K562 (cell line): ENCODE data around the gene BCAS4. TPM values are rescaled to one million over a fixed set of nuclear protein-coding genes. Genes with fewer than 3 reads are reported as not detected.

Experiments used
- ATAC-seq: fragments of 200-7000 bp; cut with Tn5 transposase; 3 replicates; pipeline ENCODE4 v1.9.1; 2020; ENCODE audit warnings: moderate library complexity
- BruUV-seq: library from RNA; stranded (reverse); fragments of 400-500 nt; replicated peaks from 2 replicates; lab custom pipeline; 2021; lab: Mats Ljungman, UMichigan
- CTCF ChIA-PET: fragments of 300-600 bp; formaldehyde crosslinking; extraction: SDS; loops from one replicate; lab custom pipeline; 2021; ENCODE audit warnings: low intra/inter-chr PET ratio; lab: Yijun Ruan, JAX
- POLR2A ChIA-PET: fragments of 300-600, 350-650 bp; sonication (Branson Sonifier 250); formaldehyde crosslinking; extraction: SDS; loops from one replicate; lab custom pipeline; 2021; ENCODE audit warnings: antibody characterized with exemption, inconsistent platforms; lab: Yijun Ruan, JAX
- DNase-seq, 4 experiments: peaks; one replicate each; pipeline versions ENCODE4 v3.0.0 to v3.0.0-alpha.2; 2011 to 2018; ENCODE audit warnings: low spot score in 3 of 4, mixed read lengths in 3 of 4; ENCODE audit errors: extremely low read depth in 1 of 4
- FAIRE-seq: peaks from 2 replicates; lab custom pipeline; 2011; peaks lifted over from hg19 to GRCh38; lab: Jason Lieb, UNC
- H2AFZ ChIP-seq: 2 replicates; pipeline ENCODE4 v1.6.0; 2011; ENCODE audit warnings: low read depth, low read length, control low read depth, inconsistent platforms
- H3K27ac ChIP-seq: fragments of 200-600 bp; 3 replicates; pipeline ENCODE4 v1.8.0; 2011; ENCODE audit warnings: low read depth, mild to moderate bottlenecking, control low read depth, inconsistent platforms, low read length, moderate library complexity, mixed read lengths; ENCODE audit errors: extremely low read depth
- H3K27me3 ChIP-seq, 2 experiments: fragments of 300-600 bp in 1 of 2; 2 replicates in 1 of 2; 3 replicates in 1 of 2; pipeline versions ENCODE4 v1.6.0 to v1.8.0; 2011; ENCODE audit warnings: inconsistent platforms in 2 of 2, low read length in 2 of 2, mild to moderate bottlenecking in 1 of 2, mixed read lengths in 1 of 2, moderate library complexity in 1 of 2; ENCODE audit not compliant: control insufficient read depth in 2 of 2, insufficient read depth in 2 of 2
- H3K36me3 ChIP-seq: fragments of 300-600 bp; 3 replicates; pipeline ENCODE4 v1.8.0; 2011; ENCODE audit warnings: mild to moderate bottlenecking, low read length, inconsistent platforms; ENCODE audit not compliant: control insufficient read depth, insufficient read depth
- H3K4me1 ChIP-seq, 2 experiments: fragments of 200-600 bp in 1 of 2; replicated peaks in 1 of 2; 2 replicates in 1 of 2; 3 replicates in 1 of 2; pipeline versions ENCODE4 v1.5.1 to v1.8.0; 2011; ENCODE audit warnings: inconsistent platforms in 2 of 2, low read length in 2 of 2, mild to moderate bottlenecking in 1 of 2, mixed read lengths in 1 of 2, moderate library complexity in 1 of 2; ENCODE audit not compliant: control insufficient read depth in 2 of 2, insufficient read depth in 2 of 2
- H3K4me2 ChIP-seq: 2 replicates; pipeline ENCODE4 v1.6.1; 2011; ENCODE audit warnings: low read length, control low read depth, inconsistent platforms, mixed read lengths; ENCODE audit not compliant: insufficient read depth
- H3K4me3 ChIP-seq: fragments of 200-600 bp; sonication (generic), shearing (Covaris generic); 2 replicates; pipeline ENCODE4 v1.5.1; 2016; ENCODE audit warnings: control low read depth, inconsistent platforms
- H3K79me2 ChIP-seq: fragments of 200-600 bp; 3 replicates; pipeline ENCODE4 v1.8.0; 2011; ENCODE audit warnings: low read length, inconsistent platforms; ENCODE audit not compliant: control insufficient read depth, insufficient read depth
- H3K9ac ChIP-seq, 2 experiments: 2 replicates each; pipeline versions ENCODE4 v1.6.0 to v1.6.1; 2011; ENCODE audit warnings: low read depth in 2 of 2, low read length in 2 of 2, control low read depth in 1 of 2, inconsistent platforms in 1 of 2, mild to moderate bottlenecking in 1 of 2, mixed read lengths in 1 of 2; ENCODE audit not compliant: insufficient read depth in 1 of 2
- H3K9me1 ChIP-seq: one replicate; pipeline ENCODE4 v1.6.0; 2011; ENCODE audit warnings: inconsistent platforms, mild to moderate bottlenecking, low read length, moderate library complexity; ENCODE audit not compliant: control insufficient read depth, insufficient read depth
- H3K9me3 ChIP-seq: replicated peaks from 2 replicates; pipeline ENCODE4 v1.5.1; 2011; ENCODE audit warnings: low read depth, low read length, inconsistent platforms; ENCODE audit not compliant: control insufficient read depth, insufficient read depth
- H4K20me1 ChIP-seq: replicated peaks from 2 replicates; pipeline ENCODE4 v1.6.1; 2011; ENCODE audit warnings: low read length, inconsistent platforms, mixed read lengths; ENCODE audit not compliant: control insufficient read depth, insufficient read depth
- ARID2 ChIP-seq: fragments of 450-650 bp; IDR thresholded peaks from 2 replicates; pipeline ENCODE4 v1.6.1; 2017; ENCODE audit warnings: antibody characterized with exemption, mild to moderate bottlenecking
- ARNT ChIP-seq, 2 experiments: fragments of 450-650 bp; IDR thresholded peaks; 2 replicates each; pipeline ENCODE4 v1.6.1; 2016; ENCODE audit warnings: mild to moderate bottlenecking in 1 of 2
- BACH1 ChIP-seq: fragments of 200-800 bp; sonication (Bioruptor generic); IDR thresholded peaks from 2 replicates; pipeline ENCODE4 v1.6.1; 2016; ENCODE audit warnings: missing genetic modification characterization, missing compliant biosample characterization
- CEBPB ChIP-seq: fragments of 450-650 bp; IDR thresholded peaks from 2 replicates; pipeline ENCODE4 v1.6.1; 2016; ENCODE audit warnings: missing genetic modification characterization, missing compliant biosample characterization
- EP300 ChIP-seq: IDR thresholded peaks from 2 replicates; pipeline ENCODE4 v1.6.1; 2012; ENCODE audit warnings: low read length, improper control_type of control experiment
- FOXM1 ChIP-seq, 2 experiments: fragments of 450-650 bp in 1 of 2; sonication (generic) in 1 of 2; formaldehyde crosslinking in 1 of 2; IDR thresholded peaks; 2 replicates each; pipeline versions ENCODE4 v1.6.1 to v1.9.0; 2017 to 2022; ENCODE audit warnings: low read depth in 2 of 2, mild to moderate bottlenecking in 2 of 2, missing genetic modification reagents in 1 of 2, moderate library complexity in 1 of 2
- MTF1 ChIP-seq: fragments of 250-450 bp; sonication (Bioruptor Pico); IDR thresholded peaks from 2 replicates; pipeline ENCODE4 v1.9.0; 2021; ENCODE audit warnings: moderate library complexity, mild to moderate bottlenecking, inconsistent platforms, borderline replicate concordance
- ZBTB8A ChIP-seq: fragments of 450-650 bp; IDR thresholded peaks from 2 replicates; pipeline ENCODE4 v1.6.1; 2018; ENCODE audit warnings: mild to moderate bottlenecking, moderate library complexity; ENCODE audit not compliant: partially characterized antibody
- ZNF766 ChIP-seq: fragments of 200-800 bp; sonication (Bioruptor generic); conservative IDR thresholded peaks from 2 replicates; pipeline ENCODE4 v1.6.1; 2016; ENCODE audit warnings: missing genetic modification characterization, missing compliant biosample characterization
- ZNF780A ChIP-seq: fragments of 250-450 bp; sonication (Bioruptor Pico); IDR thresholded peaks from 2 replicates; pipeline ENCODE4 v1.5.0; 2021; ENCODE audit warnings: mild to moderate bottlenecking
- ZSCAN29 ChIP-seq: fragments of 450-650 bp; IDR thresholded peaks from 2 replicates; pipeline ENCODE4 v1.6.1; 2017
- WGBS: fragments of 100-300 bp; shearing (Covaris generic); methylation state at CpG from one replicate; pipeline ENCODE4 v1.1.6; 2016; ENCODE audit warnings: low coverage, mixed read lengths; ENCODE audit not compliant: insufficient coverage; ENCODE audit errors: missing lambda C conversion rate; 5-methylcytosine and 5-hydroxymethylcytosine counted together
- in situ Hi-C: fragments of 300-500 bp; cut with MboI; formaldehyde crosslinking; loops from 4 replicates; pipeline ENCODE4 v1.15.0; 2018; ENCODE audit warnings: inconsistent platforms, mixed read lengths
- intact Hi-C: fragments of 100-400 bp; cut with micrococcal nuclease; formaldehyde crosslinking; loops from 2 replicates; pipeline ENCODE4 v1.14.2; 2022
- polyA plus RNA-seq, 8 experiments: library from polyadenylated mRNA; depleted of rRNA in 4 of 8; stranded (reverse) in 5 of 8; unstranded in 3 of 8; fragments of >200 nt; fragmentation: Nextera tagmentation in 2 of 8; fragmentation: Illumina TruSeq in 1 of 8; extraction: Ambion mirVana in 2 of 8; extraction: Trizol in 1 of 8; gene quantifications; 2 replicates each; pipeline versions ENCODE4 v1.2.1 to v1.2.3, GENCODE V29; 2011 to 2014; ENCODE audit warnings: inconsistent platforms in 1 of 8, missing spikeins in 1 of 8
- total RNA-seq, 7 experiments: library from RNA; depleted of rRNA in 6 of 7; stranded (reverse); fragments of >200 nt in 6 of 7; fragmentation: Illumina TruSeq in 2 of 7; extraction: Trizol in 2 of 7; gene quantifications; 2 replicates each; pipeline versions ENCODE4 v1.2.1 to v1.2.3, GENCODE V29; 2011 to 2021; ENCODE audit warnings: low replicate concordance in 1 of 7
- TF ChIP-seq, protein P1 (sequence below): IDR thresholded peaks from 2 replicates; pipeline ENCODE4 v1.6.1; 2012; ENCODE audit warnings: low read depth, low read length, improper control_type of control experiment, borderline replicate concordance
- TF ChIP-seq, protein P2 (sequence below), 3 experiments: IDR thresholded peaks in 2 of 3; conservative IDR thresholded peaks in 1 of 3; 2 replicates each; pipeline ENCODE4 v1.5.1; 2011 to 2012; ENCODE audit warnings: low read length in 3 of 3, mild to moderate bottlenecking in 3 of 3, control low read depth in 2 of 3, improper control_type of control experiment in 1 of 3, inconsistent platforms in 1 of 3, low read depth in 1 of 3, mixed read lengths in 1 of 3, moderate library complexity in 1 of 3; ENCODE audit not compliant: insufficient read depth in 2 of 3
- TF ChIP-seq, protein P3 (sequence below): fragments of 450-650 bp; formaldehyde crosslinking; IDR thresholded peaks from 2 replicates; pipeline ENCODE4 v1.4.0; 2020; ENCODE audit warnings: mild to moderate bottlenecking, moderate library complexity

The BCAS4 gene
- total and polyA plus RNA-seq, 9 of the 15 experiments (the other 6 are each of a cell fraction or from before 2014, with no cell fraction given) = 0.15 to 2.3 (median 0.47) TPM

DNA sequence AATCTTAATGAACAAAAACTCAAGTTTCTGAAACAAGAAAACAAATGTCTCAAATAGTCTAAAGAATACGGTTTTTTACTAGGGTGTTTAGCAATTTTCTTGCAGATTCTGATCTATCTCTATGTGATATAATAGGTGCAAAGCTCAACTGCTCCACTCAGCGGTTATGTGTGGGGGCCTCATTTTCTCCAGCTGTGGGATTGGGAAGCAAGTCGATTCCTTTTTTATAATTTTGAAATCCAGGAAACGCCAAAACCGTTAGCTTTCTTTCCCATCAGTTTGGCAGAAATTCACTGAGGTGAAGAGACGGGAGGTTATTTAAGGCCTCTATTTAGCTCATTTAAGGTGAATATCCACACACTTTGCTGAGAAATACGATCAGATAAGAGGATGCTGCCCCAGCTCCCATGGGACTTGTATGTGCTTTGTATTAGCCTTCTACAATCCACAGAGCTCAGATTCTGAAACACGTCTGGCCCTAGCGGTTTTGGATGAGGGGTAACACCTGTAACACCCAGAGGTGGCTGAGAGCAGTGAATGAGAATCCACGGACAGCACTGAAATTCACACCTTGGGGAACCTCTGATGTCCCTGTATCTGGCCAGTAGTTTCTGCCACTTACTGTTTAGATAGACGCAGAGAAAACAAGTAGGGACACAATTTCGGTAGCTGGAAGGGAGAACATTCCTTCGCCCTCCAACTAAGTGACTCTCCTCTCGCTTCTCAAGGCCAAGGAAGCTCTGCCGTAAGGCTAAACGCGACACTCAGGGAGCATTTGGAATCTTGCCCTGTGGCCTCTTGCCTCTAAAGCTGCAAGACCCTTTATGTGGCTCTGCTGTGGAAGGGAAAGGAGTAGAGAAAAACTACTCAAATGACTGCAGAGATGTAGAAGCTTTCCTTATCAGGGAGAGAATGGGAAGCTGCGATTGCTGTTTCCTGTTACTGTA lies 6.5 kb upstream of the BCAS4 start:
- Histone ChIP-seq H3K79me2 (no peaks in the 10 kb centered on the region), H3K27me3 (no peaks in the 10 kb centered on the region), H3K4me2 (peak overlapping the region; percentile 19; the same call in 1 of the 2 replicates), H3K4me3 (no peak overlapping the region), H2AFZ (peak overlapping the region; percentile 66), H3K9me3 (no peaks in the 10 kb centered on the region), H3K36me3 (no peaks in the 10 kb centered on the region), H3K9ac (peak overlapping the region in 1 of 2 experiments; percentile 1; a peak in 1 of 4 replicates), H3K27ac (no peak overlapping the region), H4K20me1 (no peaks in the 10 kb centered on the region), H3K9me1 (no peaks in the 10 kb centered on the region), H3K4me1 (peaks cover 13 to 22% of the 10 kb centered on the region in 2 experiments)
- WGBS = 38% methylated on average over 18 of the region's 18 CpGs
- ChIA-PET CTCF (interaction anchor here (0.6 to 1.7 kb wide), 7 partner anchors 54 to 325 kb away, joined by 3 to 20 read pairs (median 5); no protein-coding TSS in a partner anchor), POLR2A (interaction anchor here (0.5 to 1.2 kb wide), 8 partner anchors 8 to 262 kb away, joined by 3 to 6 read pairs (median 3); partner anchors contain the start of genes DPM1 and MOCS3)
- intact Hi-C loops (loop anchor here (1.0 to 5.0 kb wide), 3 partner anchors 44 to 191 kb away; no protein-coding TSS in a partner anchor), in situ Hi-C loops (no loop called here)
- DNase-seq = peak in 3 of 4 experiments; percentile 21 to 70 (median 68)
- BruUV-seq = no TSS peak
- peak; percentile 37; the same call in 2 of the 3 replicates for ATAC-seq
- FAIRE-seq = peak; percentile 63
- TF ChIP-seq, protein P1, sequence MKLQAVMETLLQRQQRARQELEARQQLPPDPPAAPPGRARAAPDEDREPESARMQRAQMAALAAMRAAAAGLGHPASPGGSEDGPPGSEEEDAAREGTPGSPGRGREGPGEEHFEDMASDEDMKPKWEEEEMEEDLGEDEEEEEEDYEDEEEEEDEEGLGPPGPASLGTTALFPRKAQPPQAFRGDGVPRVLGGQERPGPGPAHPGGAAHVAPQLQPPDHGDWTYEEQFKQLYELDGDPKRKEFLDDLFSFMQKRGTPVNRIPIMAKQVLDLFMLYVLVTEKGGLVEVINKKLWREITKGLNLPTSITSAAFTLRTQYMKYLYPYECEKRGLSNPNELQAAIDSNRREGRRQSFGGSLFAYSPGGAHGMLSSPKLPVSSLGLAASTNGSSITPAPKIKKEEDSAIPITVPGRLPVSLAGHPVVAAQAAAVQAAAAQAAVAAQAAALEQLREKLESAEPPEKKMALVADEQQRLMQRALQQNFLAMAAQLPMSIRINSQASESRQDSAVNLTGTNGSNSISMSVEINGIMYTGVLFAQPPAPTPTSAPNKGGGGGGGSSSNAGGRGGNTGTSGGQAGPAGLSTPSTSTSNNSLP = peak; percentile 64; the same call in 1 of the 2 replicates
- peak; percentile 64; the same call in 1 of the 2 replicates for TF ChIP-seq ZSCAN29
- TF ChIP-seq, protein P2, sequence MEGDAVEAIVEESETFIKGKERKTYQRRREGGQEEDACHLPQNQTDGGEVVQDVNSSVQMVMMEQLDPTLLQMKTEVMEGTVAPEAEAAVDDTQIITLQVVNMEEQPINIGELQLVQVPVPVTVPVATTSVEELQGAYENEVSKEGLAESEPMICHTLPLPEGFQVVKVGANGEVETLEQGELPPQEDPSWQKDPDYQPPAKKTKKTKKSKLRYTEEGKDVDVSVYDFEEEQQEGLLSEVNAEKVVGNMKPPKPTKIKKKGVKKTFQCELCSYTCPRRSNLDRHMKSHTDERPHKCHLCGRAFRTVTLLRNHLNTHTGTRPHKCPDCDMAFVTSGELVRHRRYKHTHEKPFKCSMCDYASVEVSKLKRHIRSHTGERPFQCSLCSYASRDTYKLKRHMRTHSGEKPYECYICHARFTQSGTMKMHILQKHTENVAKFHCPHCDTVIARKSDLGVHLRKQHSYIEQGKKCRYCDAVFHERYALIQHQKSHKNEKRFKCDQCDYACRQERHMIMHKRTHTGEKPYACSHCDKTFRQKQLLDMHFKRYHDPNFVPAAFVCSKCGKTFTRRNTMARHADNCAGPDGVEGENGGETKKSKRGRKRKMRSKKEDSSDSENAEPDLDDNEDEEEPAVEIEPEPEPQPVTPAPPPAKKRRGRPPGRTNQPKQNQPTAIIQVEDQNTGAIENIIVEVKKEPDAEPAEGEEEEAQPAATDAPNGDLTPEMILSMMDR (IDR thresholded peaks at IDR 0.05 in 2 of 3, conservative IDR thresholded peaks at IDR 0.05 in 1 of 3; ENCODE audit: insufficient read depth in 2 of 3, low read depth in 1 of 3, low read length in 3 of 3) = peak; percentile 62 to 85 (median 70)
- peak; percentile 93 for TF ChIP-seq CEBPB (tag)
- TF ChIP-seq ARID2 = peak; percentile 68
- no peak for TF ChIP-seq ZBTB8A
- TF ChIP-seq ZNF780A (CRISPR knock-in tag) = no peak
- peak in 1 of 2 experiments; percentile 69; a peak in 1 of 4 replicates for TF ChIP-seq ARNT (IDR thresholded peaks at IDR 0.05)
- peak; percentile 53; the same call in 1 of the 2 replicates for TF ChIP-seq ZNF766 (CRISPR knock-in tag)
- 0 out of 2 replicates have a peak, but pooled peaks have one; percentile 20 for TF ChIP-seq FOXM1 (IDR thresholded peaks at IDR 0.05; ENCODE audit: low read depth)
- TF ChIP-seq FOXM1 (CRISPR knock-in tag; IDR thresholded peaks at IDR 0.05; ENCODE audit: low read depth) = no peak
- TF ChIP-seq BACH1 = peak; percentile 54; the same call in 1 of the 2 replicates
- no peak for TF ChIP-seq MTF1 (CRISPR knock-in tag)
- TF ChIP-seq, protein P3, sequence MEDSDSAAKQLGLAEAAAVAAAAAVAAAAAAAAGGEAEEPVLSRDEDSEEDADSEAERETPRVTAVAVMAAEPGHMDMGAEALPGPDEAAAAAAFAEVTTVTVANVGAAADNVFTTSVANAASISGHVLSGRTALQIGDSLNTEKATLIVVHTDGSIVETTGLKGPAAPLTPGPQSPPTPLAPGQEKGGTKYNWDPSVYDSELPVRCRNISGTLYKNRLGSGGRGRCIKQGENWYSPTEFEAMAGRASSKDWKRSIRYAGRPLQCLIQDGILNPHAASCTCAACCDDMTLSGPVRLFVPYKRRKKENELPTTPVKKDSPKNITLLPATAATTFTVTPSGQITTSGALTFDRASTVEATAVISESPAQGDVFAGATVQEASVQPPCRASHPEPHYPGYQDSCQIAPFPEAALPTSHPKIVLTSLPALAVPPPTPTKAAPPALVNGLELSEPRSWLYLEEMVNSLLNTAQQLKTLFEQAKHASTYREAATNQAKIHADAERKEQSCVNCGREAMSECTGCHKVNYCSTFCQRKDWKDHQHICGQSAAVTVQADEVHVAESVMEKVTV (CRISPR knock-in tag) = peak; percentile 84
- 0 out of 2 replicates have a peak, but pooled peaks have one; percentile 30 for TF ChIP-seq EP300
